NCI-H460 (cell line): Measurements from ENCODE around the gene MYH4. TPM values are rescaled to one million over a fixed set of nuclear protein-coding genes. Genes with fewer than 3 reads are reported as not detected.
A peak's percentile ranks its signal among the peaks of the same experiment; 100 is the strongest.

Experiments used
- DNase-seq: peaks from one replicate; pipeline ENCODE4 v3.0.0-alpha.2; 2016; ENCODE audit warnings: low read depth; ENCODE audit errors: extremely low read depth
- polyA plus RNA-seq: library from polyadenylated mRNA; depleted of rRNA; stranded (reverse); fragments of >200 nt; gene quantifications from 2 replicates; pipeline ENCODE4 v1.2.3, GENCODE V29; 2014; cell fraction: nucleus; rRNA removed
- total RNA-seq: library from RNA; depleted of rRNA; stranded (reverse); fragments of >200 nt; shearing (Covaris generic); gene quantifications from 2 replicates; pipeline ENCODE4 v1.2.3, GENCODE V29; 2014; rRNA removed

MYH4 gene
- total RNA-seq = not detected in 2 replicates
- not detected in 2 replicates for polyA plus RNA-seq

DNA sequence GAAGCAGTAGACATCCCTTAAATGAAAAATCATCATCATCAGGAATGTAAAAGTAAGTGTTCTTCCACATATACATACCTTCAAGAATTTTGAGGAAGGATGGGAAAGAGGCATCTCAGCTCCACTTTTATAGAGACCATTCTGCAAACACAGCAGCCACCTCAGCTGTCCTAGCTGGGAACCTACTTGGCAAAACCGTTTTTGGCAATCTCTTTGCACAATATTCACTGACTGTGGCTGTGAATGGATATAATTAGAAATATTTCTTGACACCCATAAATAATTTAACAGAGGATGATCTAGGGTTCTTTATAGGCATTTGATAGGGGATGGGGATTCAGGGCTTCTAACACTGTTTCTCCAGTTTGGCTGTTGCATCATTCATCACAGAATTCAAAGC, at the start of gene MYH4:
MYH4 (minus strand) TSS at position 101 of the 400 bp plus-strand sequence. CDS start 2,814 bp downstream, outside the sequence.
- DNase-seq = no peak

DNA sequence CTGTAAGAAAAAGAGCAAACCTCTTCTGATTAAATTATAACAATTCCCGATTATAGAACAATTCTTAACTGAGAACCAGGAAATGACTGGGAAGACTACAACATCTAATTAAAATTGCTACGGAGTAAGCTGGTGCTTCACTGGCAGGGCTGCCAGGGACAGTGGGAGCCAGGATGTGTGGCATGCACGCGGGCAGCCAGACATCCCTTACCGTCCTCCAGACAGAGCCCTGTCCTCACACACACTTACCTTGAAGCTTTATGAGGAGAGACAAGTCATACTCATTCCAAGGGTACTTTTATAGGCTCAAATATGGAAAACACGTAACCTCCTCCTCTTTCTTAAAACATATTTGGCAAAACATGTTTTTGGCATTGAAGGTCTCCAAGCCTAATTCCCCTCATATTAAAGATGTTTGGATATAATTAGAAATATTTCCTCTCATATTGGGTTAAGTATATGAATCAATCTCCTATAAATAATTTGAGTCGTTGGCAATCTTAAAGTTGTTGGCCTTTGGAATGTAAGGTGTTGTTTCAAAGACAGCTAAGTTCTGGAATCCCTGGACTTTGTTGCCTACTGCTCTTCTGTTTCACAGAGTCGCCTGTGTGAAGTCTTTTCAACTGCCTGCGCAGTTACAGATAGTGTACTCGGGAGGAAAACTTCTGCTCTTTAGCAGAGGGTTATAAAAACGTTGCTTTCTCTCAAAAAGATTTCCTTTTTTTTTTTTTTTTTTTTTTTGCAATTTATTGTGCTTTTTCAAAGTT, 49.1 kb upstream of the MYH4 start, which contains the start of gene MYH1:
MYH1 (minus strand) TSS at position 272 of the 767 bp plus-strand sequence. CDS start 1,900 bp downstream, outside the sequence.
- DNase-seq = no peak

DNA sequence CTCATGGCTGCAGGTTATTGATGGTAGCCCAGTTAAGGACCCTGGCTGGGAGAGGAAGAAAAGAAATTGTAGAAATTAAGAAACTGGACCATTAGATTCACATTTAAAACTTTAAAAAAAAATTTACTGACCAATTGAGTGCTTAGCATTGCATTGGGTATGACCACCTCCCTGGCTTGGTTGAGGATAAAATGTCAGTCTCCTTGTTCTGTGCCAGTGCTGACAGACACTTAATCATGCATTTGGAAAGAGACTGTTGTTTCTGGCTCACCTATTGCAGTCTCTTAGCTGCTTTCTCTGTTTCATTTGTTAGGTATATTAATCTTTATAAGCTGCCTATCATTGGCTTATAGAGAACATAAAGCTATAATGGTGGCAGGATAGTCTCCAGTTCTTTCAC, 47.3 kb upstream of the MYH4 start:
- no peak for DNase-seq

DNA sequence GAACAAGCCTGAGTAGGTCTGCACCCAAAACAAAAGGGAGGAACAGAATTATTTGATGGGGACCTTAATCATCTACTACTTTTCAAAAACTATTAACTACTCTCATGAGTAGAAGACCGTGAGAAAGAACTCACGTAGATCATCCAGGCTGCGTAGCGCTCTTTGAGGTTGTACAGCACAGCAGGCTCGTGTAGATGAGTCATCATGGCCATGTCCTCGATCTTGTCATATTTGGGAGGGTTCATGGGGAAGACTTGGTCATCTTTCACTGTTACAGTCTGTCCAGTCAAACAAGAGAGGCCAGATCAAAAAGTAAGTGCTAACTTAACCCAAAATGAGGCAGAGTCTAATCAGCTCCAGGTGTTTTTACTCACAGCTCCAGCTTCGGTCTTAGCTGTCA, 46.7 kb upstream of the MYH4 start:
- no peak for DNase-seq

DNA sequence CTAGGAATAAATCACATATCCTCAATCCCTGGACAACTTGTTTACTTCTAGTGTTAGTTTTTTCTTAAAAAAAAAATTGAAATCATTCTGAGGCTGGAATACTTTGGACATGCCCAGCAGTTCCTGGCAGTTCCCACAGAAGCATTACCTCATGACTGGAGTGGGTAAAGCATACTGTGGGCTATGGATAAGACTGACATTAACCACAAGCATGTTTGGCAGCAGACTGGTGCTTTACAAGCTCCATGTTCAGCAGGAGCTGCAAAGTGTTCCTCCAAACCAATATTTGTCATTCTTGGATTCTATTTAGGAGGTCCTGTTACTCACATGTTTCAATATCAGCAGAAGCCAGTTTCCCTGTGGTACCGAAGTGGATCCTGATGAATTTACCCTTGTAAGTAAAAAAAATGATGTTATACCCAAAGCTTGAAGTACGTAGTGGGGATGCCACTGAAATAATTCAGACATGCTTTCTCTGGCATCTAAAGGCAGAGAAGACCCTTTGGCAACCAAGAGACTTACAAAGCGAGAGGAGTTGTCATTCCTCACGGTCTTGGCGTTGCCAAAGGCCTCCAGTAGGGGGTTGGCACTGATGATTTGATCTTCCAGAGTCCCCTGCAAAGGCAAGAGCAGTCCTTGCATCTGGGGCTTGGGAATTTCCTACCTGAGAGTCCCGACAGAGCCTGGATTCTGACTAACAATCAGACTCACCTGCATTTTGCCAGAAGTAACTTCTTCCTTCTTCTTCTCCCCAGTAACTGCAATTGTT, 44.1 kb upstream of the MYH4 start:
- no peak for DNase-seq

DNA sequence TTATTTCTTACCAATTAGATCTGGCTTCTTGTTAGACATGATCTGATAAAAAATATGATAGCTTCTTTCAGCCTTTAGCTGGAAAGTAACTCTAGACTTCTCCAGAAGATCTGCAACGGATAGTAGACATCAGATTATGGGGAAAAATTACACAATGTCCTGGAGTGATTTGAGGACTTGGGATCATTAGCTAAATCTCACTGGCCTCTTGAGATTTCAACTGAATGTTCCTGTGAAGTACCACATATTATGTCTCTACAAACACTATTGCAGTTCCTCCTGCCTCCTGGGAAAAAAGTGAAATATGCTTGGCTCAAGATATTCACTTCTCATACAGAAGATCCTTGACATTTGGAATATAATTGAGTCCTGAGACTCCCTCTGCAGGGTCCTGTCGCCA, 43.5 kb upstream of the MYH4 start:
- no peak for DNase-seq

DNA sequence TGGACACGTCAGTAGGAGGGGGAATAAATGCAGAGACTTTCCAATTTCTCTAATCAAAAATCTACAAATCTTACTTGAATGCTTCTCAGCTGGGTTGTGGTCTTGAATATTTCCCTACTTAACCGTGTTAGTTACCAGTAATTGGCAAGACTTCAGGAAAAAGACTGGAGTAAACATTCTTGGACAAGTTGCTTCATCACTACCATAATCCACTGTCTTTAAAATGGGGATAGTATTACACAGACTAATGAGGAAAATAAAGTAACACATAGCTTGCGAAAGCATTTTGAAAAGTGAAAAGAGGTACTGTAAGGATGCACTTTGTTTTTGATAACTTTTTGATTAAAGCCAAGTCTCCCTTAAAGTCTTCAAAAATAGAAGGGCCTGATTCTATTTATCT, 30.6 kb upstream of the MYH4 start:
- DNase-seq = no peak

DNA sequence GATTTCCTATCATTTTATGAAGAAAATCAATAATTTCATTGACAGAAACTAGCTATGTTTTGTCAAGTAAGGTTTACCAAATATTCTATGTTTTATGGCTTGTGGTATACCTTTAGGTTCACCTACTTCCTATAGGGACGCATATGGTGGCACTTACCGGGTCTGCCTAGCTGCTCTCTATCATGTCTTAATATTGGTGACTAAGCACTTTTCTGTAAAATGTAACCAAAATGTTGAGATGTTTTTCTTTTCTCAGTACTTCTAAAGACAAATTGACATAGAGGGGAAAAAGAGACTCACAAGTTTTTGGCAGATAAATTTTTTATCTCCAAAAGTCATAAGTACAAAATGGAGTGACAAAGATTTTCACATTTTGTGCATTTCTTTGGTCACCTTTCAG, 22.6 kb upstream of the MYH4 start:
- no peak for DNase-seq

DNA sequence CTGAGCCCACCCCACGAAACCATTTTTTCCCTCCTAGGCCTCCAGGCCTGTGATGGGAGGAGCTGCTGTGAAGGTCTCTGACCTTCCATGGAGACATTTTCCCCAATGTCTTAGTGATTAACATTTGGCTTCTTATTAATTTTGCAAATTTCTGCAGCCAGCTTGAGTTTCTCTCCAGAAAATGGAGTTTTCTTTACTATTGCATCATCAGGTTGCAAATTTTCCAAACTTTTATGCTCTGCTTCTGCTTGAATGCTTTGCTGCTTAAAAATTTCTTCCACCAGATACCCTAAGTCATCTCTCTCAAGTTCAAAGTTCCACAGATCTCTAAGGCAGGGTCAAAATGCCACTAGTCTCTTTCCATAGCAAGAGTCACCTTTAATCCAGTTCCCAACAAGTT, 12.9 kb upstream of the MYH4 start:
- no peak for DNase-seq

DNA sequence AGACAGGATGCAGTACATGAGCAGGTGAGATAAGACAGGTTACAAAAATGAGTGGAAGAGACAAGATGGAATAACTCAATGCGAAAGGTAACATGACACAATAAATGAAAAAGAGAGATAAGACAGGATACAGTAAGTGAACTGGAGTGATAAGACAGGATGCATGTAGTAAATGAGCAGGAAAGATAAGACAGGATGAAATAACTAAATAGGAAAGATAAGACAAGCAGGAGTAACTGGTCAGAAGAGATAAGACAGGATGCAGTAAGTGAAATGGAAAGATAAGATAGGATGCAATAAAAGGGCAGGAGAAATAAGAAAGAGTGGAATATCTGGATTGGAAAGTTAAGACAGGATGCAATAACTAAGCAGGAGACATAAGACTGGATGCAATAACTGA, 8.3 kb upstream of the MYH4 start:
- DNase-seq = no peak

DNA sequence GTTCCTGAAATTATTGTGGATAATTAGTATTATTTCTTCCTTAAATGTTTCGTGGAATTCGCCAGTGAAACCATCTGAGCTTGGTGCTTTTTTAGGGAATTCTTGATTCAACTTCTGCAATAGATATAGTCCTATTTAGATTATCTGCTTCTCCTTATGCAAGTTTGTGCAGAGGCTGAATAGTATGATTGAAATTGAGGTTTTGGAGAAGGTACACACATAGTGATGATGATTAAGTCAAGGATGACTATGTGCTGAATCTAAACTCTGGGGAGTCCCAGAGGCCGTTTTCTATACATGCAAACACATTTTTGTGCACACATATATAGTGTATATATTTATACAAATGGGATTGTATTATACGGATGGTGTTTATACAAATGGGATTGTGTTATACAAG, 5.2 kb upstream of the MYH4 start:
- no peak for DNase-seq

DNA sequence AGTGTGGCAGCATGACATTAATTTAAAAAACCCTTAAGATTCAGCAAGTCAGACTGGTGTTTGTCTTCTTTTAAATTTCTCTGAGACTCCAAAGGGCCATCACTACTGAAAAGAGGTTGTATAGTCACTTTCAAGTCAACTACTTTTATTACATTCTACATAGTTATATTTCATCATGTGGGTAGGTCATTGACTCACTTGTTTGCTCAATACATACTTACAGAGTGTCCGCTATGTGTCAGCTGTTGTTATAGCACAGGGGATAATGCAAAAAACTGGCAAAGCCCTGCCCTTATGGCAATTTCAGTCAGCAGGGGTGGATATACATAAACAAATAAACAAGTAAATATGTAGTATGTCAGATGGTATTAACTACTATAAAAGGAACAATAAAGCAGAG, 2.5 kb upstream of the MYH4 start:
- peak; percentile 38 for DNase-seq

DNA sequence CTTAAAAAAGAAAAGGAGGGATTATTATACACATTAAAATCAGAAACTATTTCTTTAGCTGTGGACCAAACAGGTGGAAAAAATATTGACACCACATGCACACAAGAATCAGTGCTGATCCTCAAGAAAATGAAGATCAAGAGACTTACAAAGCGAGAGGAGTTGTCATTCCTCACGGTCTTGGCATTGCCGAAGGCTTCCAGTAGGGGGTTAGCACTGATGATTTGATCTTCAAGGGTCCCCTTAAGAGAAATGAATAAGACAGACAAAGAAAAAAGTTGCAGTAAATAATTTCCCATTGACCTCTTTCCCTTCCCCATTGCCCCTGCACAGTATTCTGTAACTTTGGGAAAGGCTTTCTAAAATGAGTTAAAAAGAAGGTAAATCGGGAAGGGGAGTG, 6.0 kb downstream of the MYH4 start:
- DNase-seq = no peak

DNA sequence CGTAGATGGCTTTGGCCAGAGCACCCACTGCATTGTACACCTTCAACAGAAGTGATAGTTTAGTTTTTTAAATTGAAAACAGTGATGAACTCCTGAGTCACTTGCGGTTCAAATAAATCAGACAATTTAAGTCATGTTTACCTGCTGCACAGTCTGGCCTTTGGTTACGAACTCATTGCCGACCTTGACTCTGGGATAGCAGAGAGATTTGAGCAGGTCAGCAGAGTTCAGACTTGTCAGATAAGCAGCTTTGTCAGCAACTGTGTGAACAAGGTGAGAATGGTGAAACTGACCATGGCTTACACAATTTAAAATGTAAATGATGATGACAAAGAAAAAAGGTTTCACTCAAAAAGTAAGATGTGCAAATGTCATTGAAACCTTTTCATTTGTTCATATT, 9.3 kb downstream of the MYH4 start:
- DNase-seq = no peak

DNA sequence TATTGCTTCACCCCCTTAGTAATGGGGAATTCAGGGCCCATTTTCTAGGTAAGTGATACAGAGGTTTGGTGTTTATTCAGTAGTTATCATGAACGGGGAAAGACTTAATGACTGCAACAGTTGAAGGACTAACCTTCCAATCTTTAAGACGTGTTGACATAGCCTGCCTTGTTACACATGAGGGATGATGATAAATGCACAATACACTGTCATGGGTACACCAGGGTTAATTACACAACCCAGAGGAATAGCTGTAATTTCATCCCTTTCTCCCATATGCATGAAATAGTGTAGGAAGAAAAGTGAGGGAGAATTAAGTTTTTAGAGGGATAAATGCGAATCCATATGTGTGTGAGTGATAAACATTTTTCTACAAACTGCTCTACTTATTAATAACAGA, 10.7 kb downstream of the MYH4 start:
- no peak for DNase-seq

DNA sequence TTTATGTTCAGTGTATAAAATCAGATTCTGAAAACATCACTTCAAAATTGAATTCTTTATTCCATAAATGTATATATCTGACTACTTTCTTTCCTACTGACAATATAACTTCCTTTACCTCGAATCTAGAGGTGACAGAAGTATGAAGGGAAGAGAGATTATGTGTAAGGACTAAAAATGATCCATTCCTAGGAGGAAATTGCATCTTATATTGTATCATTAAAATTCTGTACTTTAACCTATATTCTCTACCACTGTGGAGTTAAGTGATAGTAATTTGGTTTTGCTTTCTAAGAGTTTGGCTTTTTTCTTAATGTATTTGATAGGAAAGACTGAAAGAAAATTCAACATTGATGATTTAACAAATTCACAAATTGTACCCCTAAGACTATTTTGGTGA, 11.4 kb downstream of the MYH4 start:
- DNase-seq = no peak

DNA sequence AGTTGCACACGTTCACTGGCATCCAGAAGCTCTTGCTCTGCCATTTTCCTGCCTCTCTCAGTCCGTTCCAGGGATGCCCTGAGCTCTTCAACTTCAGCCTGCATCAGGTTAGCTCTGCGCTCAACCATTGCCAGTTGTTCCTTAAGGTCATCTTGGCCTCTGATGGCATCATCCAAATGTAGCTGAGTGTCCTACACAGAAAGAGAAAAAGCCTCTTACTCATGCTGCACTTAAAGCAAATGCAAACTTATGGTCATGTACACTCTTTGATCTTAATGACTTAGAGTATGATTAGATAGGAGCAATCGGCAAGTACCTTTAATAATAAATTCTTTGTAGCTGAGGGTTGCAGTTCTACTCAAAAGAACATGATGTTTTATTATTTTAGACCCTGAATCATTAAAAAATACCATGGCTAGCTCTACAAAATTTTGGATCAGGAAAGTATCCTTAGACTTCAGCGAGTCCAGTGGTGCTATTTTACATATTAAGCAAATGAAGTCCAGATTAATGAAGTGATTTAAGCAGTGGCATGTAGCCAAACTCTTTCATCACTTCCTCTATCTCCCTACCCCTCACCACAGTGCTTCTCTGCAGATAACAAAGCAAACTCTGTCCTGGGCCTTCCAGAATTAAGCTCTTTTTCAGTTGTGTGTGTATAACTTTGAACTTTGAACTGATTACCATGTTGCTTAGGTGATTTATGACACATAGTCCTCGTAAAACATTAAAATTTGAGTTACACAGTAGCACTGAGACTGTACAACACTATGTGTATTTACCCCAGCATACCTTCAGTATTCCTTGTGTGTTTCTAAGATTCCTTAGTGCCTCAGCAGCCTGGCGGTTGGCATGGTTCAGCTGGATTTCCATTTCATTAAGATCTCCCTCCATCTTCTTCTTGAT, 22.1 kb downstream of the MYH4 start:
- DNase-seq = no peak

DNA sequence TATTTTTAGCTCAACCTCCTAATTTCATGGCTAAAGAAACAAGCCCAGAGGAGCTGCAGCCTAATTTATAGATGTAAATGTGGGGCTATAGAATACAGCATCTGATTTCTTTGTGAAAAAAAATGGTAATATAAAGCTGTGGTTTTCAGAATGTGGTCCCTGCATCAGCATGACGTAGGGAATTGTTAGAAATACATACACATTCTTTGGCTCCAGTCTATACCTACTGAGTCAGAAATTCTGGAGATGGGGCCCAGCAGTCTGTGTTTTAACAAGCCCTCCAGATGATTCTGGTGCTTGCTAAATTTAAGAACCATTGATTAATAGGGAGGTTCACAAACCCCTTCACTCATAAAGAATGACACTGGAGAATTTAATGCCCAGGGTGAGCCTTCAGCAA, 29.5 kb downstream of the MYH4 start:
- DNase-seq = no peak

DNA sequence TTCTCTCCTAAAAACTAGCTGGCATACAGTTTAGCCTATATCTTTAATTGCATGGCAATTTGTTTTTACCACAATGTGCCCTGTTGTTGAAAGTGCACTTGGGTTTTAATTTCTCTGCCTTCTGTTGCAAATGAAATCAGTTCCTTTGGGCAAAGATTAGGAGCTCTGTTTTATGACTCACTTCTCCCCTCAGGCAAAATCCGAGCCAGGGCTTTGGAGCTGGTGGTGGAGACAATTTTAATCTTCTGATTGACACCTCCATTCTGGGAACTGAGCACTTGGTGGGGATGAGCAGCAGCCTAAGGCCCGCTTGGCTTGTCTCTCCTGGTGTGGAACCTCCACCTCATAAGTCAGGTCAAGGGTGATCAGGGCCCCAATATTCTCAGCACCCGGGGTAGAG, 34.3 kb downstream of the MYH4 start:
- DNase-seq = no peak

DNA sequence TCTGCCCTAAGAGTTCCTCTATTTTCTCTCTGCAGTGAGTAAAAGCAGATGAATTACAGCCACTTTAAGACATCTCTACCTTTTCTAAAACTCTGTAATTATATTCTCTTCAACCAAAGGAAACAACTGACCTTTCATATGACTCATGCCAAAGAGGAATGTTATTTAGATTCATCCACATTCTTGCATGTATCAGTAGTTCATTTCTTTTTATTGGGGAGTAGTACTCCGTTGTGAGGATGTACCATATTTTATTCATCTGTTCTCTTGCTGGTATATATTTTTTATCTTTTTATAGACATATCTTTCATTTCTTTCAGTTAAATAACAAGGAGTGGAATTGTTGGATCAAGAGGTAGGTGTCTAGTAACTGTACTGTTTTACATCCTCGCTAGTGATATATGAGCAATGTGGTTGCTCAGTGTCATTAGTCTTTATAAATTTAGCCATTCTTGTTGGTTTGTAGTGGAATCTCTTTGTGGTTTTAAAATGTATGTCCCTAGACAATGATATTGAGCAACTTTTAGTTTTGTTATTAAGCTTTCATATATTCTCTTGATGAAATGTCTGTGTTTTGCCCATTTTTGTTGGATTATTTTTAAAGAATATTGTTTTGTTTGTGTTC, 39.8 kb downstream of the MYH4 start:
- DNase-seq = no peak

DNA sequence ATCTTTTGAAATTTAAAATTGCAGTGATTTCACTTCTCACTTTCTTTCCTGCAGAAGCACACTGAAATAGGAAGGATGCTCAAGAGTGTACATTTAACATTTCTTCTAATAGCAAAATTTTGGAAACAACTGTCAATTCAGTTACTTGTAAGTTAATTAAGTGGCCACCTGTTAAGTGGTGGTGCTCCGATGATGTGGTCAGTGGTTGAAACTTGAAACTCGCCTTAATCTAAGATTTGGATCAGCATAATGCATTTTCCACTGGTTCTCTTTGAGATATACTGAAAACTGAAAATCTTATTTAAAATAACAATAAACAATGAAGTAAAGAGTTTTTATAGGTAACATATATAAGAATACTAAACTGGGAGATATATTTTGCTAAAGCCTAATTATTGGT, 40.6 kb downstream of the MYH4 start:
- no peak for DNase-seq
